Measurements from ENCODE around the gene IFITM2.
"Not testable (repeated sequence)": the region's sequence is repeated elsewhere in the genome, so short reads cannot be mapped to it uniquely, and the experiment has no call there.

DNA sequence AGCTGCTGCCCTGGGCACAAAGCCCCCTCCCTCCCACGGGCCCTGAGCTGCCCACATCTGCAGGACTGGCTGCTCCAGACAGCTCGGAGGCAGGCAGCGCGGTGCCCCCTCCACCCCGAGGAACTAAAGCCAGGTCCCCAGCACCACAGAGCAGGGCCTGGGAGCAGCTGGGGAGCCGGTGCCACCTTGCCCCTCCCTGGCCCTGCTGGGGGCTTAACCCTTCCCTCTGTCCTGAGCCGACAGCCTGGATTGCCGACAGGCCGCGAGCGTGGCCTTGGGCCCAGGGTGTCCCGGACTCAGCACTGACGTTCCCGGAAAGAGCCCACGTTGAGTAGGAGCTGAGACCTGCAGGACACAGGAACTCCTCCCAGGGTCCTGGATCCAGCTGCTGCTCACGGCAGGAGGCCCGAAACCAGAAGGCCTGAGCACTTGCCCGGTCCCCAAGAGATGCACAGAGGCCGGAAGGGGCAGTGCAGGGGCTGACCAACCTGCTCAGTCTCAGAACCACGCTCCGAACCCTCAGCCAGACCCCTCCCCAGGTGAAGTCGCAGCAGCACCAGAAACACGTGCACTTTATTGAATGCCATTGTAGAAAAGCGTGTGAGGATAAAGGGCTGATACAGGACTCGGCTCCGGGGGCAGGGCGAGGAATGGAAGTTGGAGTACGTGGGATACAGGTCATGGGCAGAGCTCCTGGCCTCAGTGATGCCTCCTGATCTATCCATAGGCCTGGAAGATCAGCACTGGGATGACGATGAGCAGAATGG, 11.7 kb downstream of the IFITM2 start:
- not testable (repeated sequence) for TF ChIP-seq CTCF (conservative IDR thresholded peaks at IDR 0.05; ENCODE audit: low read length); EZH2phosphoT487 (IDR thresholded peaks at IDR 0.05; ENCODE audit: borderline replicate concordance)
